ENCODE measurements around the gene FGFR3.
A peak's percentile ranks its signal among the peaks of the same experiment; 100 is the strongest.
"Not testable (repeated sequence)": the region's sequence is repeated elsewhere in the genome, so short reads cannot be mapped to it uniquely, and the experiment has no call there.

The FGFR3 gene

DNA sequence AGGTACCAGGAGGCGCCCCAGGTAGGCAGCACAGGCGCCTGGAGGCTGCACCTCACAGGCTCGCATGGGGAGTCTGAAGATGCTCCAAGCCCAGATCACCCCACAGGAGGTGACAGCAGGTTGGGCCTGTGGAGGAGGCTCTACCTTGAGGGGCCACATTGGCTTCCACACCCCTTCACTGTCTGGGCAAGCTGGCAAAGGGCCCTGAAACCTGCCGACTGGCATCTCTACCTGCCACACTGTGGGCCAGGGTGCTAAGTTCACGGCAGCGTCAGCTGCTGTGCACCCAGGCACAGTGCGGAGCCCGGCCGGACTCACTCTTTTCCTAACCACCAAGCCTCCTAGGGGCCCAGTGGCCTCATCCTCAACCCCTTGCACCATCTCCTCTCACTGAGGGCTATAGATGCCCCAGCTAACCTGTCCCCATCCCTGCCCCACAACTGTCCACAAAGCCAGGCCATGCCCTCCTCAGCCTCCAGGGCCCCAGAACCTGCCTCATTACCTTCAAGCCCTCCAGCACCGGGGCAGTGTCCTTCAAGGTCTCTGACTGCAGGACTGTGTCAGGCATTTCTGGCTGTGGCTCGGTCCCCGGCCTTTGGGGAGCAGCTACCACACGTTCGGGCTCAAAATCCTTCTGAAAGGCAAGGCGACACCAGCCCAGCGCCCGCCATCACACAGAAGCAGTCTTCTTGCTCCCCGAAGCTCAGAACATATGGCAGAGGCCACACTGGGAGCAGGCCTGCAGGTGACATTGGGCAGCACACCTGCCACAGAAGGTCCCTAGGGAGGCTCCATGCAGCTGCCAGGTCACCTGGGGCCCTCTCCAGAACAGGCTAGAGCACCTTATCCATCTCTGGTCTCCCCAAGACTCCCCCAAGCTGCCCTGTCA is 28.8 kb downstream of the FGFR3 start:
- peak; percentile 15 for DNase-seq

DNA sequence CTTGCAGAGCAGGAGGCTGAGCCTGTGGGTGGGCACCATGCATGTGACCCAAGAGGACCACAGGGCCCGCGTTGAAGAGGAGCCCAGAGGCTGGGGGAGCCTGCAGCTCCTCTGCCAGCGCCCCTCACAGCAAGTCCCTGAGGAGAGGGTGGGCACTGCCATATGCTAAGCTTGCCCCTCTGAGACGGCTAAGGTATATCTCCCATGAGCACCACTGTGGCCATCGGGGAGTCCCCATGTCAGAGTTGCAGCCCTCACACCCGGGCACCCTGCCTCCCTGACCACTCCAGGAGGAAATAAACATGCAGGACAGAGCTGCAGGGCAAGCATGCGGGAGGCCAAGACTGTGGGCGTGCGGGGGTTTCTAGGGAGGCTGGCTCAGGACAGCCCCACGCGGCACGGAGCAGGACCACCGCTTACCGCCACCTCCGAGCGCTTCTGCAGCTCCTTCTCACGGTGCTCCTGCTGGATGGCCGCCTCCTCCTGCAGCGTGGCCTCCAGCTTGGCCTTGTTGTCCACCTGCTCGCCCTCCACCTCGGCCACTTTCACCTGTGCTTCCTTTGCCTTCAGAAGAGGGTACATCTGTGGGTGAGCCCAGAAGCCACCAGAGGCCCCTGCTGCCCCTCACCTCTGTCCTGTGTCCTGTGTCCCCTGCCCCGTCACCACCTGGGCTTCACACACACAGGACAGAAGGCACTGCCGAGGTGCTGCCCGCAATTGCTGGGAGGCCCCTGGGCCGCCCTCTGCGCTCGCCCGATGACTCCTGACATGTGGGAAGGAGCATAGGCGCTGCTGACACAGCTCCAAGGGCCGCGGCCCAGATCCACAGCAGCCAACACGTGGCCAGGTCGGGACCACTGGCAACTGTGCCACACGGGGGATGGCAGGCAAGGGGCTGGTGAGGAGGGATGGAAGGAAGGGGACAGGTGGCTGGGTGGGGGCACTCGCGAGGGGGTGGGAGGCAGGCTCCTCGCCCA is 29.8 kb downstream of the FGFR3 start:
- DNase-seq, result peak; percentile 17

DNA sequence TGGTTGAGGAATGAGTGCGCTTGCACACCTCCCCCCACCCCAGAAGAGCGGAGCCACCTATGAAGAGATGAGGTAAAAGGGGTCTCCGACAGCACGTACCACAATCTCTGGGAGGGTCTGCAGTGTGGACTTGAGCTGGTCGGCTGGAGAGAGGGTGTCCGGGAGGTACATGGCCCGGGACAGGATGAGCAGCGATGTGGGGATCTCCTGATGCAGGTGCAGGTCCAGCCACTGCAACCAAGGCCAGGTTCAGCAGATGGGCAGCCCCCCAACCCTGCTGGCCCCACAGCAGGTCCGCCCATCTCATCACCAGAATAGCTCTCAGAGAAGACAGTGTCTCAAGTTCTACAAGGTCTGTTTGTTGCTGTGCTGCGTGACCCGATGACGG is 30.4 kb downstream of the FGFR3 start:
- no peak for DNase-seq

DNA sequence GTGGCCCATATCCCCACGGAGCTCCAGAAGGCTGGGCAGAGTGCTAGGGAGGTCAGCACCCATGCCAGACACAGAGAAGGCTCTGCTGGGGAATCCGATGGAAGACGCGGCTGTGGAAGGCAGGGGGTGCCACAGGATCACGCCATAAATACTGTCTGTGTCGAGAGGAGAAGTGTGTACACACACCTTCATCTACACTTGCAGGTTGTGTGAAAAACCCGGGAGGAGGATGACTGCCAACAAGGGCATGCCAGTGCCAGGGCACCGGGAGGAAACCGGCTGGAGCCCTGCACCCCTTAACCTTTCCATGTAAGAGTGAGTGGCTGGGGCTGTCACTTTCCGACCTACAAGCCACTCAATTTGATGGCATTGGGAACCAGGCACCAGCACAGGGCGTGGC is 31.7 kb downstream of the FGFR3 start:
- DNase-seq, result no peak

DNA sequence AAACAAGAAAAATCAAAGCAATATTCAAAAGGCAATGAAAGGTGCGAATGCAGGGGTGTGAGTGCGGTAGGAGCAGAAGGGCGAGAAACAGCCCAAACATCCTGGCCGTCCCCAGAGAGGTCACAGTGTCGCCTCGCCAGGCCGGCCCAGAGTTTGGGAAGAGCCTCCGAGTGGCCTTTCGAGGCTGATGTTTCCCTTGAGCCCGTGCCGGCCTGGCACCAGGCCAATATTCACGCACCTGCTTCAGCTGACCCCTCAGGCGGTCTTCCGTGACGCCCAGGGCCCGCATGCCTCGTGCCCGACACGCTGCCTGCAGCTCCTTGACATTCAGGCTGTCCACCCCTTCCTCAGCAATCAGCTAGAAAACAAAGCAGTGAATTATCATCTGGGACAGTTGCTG is 32.2 kb downstream of the FGFR3 start:
- DNase-seq, result no peak

DNA sequence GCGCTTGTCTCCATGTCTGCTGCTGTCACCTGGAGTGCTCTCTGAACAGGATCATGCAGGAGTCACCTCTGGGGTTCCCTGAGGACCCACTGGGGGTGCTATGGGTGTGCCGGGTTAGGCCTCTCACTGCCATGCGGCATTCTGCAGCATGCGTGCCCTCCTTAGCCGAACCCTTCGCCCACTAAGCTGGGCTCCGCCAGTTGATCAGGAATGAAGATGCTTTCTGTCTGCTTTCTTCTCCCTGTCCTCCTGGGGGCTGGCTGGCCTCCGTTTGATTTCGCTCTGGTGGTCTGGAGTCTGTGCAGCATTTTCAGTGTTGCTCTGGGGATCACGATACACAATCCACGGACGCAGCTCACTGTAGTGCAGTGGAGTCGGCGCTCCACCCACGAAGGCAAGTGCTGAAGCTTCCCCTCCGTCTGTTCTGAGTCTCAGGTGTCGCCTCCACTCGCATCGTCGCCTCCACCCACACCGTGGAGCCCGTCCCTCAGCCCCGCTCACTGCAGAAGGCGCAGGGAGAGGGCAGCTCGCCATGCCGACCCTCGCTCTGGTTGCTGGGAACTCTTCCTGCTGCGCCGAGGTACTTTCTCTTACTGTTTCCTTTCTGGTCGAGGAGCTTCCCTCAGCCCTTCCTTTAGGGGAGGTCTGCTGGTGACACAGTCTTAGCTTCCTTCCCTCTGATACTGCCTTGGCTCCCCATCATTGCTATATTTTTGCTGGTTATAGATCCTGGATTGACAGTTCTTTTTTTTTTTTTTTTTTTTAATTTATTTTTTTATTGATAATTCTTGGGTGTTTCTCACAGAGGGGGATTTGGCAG is 33.6 kb downstream of the FGFR3 start:
- no peak for DNase-seq

DNA sequence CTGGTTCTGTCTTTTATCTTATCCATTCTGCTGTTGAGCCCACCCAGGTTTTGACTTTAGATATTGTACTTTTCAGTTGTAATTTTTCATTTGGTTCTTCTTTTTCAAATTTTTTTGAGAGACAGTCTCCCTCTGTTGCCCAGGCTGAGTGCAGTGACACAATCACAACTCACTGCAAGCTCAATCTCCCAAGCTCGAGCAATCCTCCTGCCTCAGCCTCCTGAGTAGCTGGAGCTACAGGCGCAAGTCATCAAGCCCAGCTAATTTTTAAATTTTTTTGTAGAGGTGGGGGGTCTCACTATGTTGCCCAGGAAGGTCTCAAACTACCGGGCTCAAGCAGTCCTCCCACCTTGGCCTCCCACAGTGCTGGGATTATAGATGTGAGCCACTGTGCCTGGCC is 37.1 kb downstream of the FGFR3 start:
- DNase-seq, result no peak

DNA sequence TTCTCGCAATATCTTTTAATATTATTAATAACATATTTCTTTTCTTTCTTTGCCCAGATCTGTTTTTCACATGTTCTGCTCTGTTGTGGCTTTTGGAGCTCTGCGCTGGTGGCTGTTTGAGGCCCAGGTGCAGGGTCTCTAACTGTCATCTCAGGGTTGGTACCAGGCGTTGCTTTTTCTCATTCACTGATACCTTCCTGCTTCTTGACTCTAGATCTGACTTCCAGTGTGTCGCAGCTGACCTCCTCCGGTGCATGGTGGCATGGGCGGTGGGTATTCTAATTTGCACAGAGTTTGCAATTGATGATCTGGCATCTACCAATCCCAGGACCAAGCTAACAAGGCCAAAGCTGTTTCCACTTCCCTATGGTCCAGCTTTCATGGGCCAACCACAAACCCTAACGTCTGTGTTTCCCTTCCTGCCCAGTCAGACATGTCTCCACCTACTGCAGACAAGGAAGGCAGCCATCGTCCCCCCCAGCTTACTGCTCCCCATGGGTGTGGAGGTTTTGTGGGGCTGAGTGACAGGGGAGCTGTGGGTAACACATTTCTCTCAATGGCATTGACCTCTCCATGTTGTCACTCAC is 37.6 kb downstream of the FGFR3 start:
- no peak for DNase-seq

DNA sequence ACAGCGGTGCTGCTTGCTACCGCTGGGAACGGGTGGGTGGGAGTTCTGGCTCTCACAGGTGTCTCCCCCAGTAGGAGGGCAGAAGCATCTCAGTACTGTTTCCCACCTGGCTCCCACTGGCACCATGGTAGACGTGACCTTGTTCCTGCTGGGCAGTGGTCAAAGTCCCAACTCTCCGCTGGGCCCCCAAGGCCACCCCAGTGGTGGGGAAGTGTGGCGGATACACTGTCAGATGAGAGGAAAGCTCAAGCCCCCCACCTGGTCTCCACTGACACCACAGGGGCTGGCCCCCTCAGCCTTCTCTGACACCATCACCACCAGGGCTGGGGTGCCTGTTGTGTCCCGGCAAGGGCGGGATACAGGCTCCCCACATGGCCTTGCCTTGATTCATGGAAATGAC is 38.2 kb downstream of the FGFR3 start:
- DNase-seq, result no peak

DNA sequence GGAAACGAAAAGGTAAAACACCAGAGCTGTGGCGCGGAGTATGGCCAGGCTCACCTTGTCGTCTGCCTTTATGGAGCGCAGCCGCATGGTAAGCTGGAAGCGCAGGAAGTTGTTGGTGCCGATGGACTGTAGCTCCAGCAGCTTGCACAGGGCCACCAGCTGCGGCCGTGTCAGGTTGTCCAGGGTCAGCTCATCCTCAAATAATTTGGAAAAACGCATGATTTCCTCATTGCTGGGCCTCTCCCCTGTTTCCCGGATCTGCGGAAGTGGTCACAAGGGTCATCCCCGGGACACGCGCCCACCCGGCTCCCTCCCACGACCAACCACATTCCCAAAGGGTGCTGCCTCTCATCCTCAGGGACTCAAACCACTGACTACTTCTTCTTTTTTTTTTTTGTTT is 39.6 kb downstream of the FGFR3 start:
- DNase-seq, result no peak

DNA sequence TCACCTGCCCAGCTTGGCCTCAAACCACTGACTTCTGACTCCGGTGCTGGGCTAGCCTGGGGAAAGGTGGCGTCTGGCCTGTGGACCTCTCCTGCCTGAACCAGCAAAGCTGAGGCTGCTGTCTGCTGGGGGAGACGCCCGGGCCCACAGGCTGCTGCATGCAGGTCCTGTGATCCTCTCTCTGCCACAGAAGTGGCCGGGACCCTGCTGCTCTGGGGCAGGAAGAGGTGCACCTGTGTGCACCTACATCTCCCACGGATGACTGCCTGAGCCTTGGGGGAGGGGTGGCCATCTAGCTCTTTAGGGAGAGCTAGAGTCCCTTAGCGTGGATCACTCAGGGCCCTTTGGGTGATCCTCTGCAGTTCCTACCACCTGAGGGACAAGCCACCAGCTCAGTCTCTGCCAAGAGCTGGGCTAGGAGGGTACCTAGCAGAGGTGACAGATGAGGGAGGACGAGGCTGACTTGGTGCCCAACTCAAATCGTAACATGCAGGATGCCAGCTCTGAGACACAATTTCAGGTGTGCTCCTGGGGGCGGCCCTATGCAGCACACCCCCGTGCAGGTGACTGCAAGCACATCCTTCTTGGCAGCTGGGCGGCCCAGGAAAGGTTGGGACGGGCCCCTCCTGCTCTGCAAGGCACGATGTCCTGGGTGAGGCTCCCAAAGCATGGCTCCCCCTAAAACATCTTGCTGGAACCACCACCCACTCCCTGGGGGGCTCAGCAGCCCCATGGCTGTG is 40.4 kb downstream of the FGFR3 start:
- no peak for DNase-seq

DNA sequence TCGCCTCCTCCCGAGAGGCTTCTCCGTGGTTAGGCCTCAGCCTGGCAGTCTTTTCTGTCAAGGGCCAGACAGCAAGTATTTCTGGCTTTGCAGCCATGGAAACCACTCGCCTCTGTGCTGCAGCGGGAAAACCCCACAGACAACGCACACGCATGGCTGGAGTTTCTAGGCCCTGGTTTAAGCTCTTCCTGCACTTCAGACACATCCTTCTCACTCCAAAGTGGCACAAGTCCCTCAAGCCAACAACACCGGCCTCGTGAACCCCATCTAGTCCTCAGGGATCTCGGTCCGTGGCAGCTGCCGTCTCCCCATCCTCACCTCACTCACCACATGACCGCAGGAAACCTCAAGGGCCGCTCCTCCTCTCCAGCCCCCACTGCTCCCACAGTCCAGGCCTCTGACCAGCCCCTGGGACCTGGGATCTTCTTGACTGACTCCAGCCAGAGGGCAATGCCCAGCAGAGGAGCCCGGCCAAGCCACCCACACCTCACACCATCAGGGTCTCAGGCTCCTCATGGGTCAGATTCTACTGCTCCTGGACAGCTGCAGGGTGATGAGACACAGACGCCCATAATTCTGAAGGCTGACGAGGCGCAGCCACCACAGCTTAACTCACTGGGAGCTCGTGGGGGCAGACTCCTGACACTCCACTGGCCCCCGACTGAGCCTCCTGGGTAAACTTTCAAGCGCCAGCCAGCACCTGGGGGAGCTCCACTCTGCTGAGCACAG is 41.1 kb downstream of the FGFR3 start:
- DNase-seq, result no peak

DNA sequence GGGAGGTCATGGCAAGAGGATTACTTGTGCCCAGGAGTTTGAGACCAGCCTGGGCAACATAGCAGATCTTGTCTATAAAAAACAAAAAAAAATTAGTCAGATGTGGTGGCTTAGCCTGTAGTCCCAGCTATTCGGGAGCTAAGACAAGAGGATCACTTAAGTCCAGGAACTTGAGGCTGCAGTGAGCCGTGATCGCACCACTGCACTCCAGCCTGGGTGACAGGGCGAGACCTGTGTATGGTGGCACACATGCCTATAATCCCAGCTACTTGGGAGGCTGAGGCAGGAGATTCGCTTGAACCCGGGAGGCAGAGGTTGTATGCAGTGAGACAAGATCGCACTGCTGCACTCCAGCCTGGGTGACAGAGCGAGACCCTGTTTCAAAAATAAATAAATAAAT is 42.7 kb downstream of the FGFR3 start:
- not testable (repeated sequence) for DNase-seq

DNA sequence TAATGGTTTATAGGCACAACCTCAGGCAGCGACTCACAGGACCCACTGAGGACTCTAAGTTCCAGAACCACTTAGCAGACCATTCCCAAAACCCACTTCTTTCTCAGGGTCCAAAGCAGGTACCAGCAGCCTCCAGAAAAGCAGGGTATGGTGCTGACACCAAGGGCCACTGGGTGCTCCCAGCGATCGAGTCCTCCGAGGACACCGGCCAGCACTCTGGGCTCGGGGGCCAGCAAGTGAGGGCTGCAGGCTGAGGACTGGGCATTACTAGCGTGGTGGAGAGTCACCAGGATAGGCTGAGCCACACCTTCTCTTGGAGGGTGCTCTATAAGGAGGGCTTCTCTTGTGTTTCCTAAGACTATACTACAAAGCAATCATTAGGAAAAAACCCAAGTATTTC is 43.6 kb downstream of the FGFR3 start:
- no peak for DNase-seq

DNA sequence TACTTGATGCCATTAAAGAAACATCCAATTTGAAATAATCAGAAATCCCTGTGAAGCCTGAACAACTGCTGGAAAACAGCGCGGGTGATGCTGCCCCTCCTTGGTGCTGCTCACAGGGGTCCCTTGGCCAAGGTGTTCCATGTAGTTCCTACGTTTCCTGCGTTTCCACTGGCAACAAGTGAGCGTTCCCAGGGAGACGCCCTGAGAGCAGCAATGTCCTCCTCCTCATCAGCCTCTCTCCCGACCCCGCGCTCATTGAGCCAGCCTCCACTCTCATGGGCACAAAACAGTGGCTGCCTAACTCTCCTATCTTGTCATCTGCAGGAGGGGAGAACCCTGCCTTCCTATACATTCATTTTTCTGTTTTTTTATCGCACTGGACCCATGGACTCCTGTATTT is 44.0 kb downstream of the FGFR3 start:
- DNase-seq, result no peak

DNA sequence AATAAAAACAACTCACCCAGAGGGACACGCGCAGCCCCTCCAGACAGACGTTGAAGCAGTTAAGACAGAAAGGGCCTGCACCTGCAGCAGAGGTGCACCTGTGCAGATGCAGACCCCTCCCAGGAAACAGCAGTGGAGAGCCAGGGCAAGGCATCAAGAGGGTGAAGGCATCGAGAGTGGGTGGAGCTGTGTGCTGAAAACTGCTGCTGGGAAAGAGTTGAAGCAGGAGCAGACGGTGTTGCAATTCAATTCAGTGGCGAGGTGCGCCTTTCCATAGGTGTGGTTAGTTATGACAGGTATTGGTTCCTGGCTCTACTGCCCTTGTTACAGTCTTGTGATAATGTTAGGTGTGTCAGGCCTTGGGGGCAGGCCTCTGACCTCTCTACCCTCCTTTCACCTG is 46.2 kb downstream of the FGFR3 start:
- DNase-seq, result no peak

DNA sequence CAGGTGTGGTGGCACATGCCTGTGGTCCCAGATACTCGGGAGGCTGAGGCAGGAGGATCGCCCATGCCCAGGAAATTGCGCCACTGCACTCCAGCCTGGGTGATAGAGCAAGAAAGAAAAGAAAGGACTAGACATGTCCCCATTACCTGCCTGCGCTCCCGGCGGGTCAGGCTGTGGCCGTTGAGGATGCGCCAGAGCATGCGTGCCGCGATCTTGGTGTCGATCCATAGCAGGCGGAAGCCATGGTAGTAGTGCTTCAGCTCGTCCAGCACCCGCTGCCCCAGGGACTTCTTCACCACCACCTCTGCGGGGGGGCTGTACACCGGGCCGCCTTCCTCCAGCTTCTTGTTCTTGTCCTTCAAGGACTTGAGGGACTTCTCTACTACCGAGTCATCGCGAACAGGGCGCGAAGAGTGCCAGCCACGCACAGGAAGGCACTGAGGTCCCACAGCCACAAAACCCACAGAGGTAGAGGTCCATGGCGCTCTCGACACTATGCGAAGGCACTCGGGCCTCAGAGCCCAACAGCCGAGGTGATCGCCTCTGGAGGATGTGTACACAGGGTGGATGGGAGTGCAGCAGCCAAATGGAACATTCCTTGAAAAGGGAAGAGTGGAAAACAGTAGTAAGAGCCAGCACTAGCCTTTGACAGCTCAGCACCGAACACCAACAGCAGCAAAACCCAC is 48.3 kb downstream of the FGFR3 start:
- no peak for DNase-seq

DNA sequence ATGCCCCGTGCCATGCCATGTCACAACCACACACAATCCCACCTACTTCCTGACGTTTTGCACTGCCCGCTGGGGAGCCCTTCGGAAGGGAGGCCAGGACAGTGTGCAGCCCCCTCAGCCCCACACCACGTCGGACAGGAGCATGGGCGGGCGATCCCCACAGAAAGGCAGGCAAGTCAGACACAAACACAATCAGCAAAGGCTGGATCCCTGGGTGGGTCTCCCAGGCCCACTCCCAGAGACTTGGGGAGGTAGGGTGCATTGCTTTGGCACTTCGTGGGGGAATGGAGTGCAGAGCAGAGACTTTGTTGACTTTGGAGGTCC is 48.8 kb downstream of the FGFR3 start:
- DNase-seq, result no peak

DNA sequence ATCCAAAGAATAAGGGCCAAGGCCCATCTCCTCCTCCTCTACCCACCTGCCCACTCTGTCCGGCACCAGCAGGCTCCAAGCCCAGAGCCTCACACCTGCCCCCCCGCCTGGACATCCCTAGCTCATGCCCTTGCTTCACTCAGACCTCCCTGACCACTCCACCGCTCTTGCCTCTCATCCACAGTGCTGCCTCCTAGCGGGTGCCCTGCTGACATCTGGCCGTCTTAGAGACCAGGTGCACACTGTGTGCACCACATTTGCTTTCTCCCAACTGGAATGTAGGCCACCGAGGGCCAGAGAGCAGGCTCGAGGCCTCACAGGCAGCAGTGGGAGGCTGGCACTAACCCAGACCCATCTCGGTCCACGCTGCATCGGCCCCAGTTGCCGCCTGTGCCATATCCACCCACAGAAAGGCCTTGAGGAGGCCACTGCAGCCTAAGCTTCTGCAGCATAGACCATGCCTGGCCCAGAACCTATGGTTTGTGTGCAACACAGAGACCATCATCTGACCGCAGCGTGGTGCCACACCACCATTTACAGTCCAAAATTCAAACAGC is 49.3 kb downstream of the FGFR3 start:
- DNase-seq, result no peak

DNA sequence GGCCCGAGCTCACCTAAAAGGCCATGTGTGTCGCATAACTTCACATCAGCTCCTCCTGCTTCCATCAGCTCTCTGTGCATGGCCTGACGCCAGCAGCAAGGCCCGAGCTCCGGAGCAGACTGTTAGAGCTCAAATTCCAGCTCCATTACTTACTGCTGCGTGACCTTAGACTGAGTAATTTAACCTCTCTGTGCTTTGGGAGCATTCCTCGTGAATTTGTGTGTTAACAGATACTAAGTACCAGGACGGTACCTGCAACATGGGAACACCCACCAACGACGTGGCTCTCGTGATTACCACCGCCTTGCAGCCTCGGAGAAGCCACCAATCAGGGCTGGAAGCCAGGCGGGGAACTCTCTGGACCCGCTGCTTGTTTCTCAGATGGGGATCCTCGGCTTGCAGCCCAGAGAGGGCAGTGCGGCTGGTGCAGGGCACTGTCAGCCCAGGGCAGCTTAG is 49.9 kb downstream of the FGFR3 start:
- no peak for DNase-seq
